NCI-H187 treated with DMSO at 0.1 percent for 48 hours (cell line): ENCODE results near the gene SSUH2.
"Not testable (repeated sequence)": the region's sequence is repeated elsewhere in the genome, so short reads cannot be mapped to it uniquely, and the experiment has no call there.

Experiments used
- DNase-seq: peaks from one replicate; lab custom pipeline; 2025; lab: John Stamatoyannopoulos, UW

Gene SSUH2

DNA sequence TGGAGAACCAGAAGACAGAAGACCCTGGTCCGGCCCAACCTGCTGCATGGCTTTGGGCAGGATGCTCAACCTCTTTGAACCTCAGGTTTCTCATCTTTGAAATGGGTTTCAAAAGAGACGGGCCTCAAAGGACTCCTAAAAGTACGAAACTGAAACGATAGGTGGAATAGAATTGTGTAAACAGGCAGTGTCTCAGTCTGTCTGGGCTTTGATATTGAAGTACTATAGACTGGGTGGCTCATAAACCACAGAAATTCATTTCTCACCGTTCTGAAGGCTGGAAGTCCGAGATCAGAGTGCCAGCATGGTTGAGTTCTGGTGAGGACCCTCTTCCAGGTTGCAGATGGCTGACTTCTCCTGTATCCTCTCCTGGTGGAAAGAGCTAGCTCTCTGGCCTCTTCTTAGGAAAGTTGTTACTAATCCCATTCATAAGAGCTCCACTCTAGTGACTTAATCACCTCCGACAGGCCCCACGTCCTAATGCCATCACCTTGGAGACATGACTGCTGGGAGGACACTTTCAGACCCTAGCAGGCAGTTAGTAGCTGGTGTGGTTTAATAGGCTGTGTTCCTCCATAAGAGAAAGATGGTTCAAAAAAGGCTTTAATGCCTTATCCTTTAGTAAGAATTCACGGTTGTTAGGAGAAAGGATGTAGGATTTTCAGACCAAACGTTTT is 35.7 kb downstream of the SSUH2 start:
- DNase-seq: no peak

DNA sequence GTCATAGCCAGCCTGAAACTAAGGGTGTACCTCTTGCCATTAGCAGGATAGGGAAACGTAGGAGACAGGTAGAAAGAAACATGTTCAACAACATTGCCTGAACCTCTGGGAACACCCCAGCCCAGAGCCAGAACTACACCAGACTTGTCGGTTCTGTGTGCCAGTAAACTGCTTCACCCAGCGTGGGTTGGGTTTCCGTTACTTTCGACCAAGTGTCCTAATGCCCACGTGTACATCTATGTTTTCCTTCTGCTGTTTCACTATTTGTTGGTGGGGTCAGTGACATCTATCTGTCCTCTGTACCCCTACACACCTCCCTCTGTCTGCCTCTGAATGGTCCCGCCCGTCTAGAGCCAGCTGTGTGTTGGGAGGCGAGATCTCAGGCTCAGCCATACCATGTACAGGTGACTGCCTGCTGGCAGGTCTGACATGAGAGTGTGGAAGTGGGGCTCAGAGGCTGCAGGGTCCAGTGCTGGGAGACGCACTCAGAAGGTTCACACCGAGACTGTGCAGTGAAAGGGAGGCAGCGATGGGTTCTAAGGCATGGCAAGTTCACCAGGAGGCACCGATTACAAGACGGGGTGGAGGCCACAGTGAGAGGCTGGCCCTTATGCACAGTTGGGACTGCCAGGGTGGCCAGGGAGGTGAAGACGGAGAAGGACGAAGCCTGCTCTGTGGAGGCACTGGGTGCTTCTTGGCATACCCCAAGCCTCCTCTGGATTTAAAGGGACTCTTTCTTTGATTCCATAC is 36.4 kb downstream of the SSUH2 start:
- no peak for DNase-seq

DNA sequence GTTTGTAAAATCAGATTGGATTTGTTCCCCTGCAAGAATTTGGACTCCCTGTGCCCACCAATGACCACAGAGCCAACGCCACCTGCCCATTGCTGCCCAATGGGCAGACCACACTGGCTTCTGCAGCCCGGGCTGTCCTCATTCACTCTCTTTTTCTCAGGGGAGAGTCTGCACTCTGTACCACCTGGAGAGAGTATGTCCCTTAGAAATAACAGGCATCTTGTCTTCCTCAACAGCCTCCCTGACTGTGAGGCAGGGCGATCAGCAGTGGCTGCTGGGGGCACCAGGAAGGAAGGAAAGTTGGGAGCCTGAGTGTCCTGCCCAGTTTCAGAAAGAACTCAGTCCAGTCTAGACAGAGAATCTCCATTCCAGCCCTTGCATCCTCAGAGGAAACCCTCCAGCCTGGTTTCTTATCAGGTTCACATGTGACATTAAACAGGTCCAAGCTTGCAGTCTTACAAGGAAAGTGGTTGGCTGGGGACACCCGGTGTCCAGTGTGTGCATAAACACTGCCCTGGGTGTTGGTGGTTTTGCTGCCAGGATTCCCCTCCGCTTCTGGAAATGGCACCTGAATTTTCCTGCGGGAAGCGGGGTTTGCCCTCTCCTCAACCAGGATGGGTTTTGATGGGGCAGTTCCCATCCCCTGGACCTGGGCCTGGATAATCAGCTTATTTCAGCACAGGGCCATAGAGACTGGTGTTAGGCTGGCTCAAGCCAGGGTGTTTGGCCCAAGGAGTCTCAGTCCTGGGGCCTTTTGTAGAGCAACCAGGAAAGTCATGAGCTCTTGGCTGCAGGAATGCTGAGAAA is 37.2 kb downstream of the SSUH2 start:
- DNase-seq: no peak

DNA sequence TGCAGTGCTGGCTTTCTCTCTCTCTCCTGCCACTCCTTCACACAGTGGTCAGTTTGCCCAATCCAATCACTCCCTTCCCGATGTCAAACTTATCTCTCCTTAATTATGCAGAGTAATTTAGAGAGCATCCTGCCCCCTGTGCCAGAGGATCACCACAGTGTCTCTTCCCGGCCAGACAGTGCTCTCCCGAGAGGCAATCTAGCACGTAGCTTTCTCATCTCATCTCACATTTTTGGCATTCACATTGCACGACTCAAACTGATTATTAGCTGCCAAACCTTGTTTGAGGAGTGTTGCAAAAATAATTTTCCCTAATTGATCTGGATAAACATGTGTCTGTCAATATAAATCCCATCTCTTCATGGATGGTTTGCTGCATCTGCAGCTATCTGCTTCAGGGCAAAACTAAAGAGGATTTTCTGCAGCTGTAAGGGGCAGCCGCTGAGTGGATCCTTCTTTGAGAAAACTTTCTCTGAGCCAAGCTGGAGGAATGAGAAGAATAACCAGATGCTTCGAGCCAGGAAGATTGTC is 37.8 kb downstream of the SSUH2 start:
- DNase-seq: no peak

DNA sequence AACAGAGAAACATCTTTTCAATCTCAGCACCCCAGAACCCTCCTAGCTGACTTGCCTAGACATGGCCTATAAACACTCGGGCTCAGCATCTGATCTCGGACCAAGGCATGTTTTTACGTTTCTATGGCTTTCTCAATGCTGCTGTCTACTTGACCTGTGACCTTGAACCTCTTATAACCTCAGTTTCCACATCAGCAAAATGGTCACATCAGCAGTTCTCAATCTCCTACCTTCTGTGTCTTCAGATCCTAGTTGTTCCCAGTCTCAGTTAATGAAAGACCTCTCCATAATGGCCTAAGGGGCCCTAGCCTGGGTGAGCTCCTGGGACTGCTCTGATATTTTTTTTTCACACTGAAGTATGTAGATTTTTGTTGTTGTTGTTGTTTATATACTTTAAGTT is 39.6 kb downstream of the SSUH2 start:
- no peak for DNase-seq

DNA sequence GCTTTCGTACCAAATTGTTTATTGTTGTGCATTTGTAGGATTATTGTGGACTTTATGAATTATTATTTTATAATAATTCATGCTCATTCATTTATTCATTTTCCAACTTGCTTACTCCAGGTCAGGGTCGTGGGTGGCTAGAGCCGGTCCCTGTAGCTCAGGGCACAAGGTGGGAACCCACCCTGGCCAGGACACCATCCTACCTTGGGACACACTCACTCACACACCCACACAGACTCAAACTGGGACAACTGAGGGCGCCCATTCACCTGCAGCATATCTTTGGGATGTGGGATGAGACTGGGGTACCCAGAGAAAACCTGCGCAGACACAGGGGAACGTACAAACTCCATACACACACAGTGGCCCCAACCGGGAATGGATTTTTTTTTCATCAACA is 40.6 kb downstream of the SSUH2 start:
- DNase-seq: no peak

DNA sequence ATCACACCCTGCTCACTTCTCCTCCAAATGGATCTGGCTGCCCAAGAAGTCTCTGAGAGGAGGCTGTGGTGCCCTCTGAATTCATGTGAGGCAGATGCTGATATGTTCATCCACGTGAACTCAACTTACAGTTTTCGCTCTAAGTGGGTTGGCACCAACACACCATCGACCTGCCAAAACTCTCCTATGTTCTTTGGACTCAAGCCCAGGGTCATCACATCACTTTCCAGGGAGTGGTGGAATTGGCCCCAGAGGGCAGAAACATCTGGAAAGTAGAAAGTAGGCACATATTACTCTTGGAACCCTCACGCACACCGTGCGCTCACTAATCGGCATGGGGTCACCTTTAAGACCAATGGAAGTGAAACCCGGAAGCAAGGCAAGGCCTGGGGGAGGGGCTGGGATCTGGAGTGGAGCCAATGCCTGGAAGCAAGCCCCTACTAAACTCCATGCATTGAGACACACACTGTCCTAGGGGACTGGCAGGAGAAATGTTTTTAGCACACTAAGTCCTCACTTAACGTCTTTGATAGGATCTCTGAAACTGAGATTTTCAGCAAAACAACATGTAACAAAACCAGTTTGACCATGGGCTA is 41.4 kb downstream of the SSUH2 start:
- DNase-seq: no peak

DNA sequence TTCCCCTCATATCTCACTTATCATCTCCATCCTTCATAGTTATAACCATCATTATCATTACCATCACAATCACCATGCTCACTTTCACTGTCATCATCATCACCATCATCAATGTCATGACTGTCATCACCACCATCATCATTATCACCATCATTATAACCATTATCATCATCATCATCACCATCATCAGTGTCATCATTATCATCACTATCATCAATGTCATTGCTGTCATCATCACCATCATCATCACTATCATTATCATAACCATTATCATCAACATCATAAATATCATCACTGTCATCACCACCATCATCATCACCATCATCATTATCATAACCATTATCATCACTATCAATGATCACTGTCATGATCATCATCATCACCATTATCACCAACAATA is 44.1 kb downstream of the SSUH2 start:
- no peak for DNase-seq

DNA sequence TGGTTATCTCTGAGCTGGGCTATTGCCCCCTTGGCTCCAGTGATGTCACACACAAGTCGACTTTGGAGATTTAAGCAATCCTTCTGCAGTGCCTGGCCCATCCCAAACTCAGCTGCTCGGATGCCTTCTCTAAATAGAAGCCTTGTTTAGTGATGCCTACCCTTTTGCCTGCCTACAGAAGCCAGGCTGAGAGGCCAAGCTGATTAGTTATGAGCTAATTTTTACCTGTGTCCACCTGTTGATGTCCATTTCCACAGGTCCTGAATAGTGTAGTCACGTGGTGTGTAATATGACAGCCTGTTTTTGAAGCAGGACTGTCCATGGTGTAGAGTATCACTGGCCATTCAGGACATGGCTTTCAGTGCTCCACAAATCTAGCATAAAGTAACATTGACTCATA is 45.5 kb downstream of the SSUH2 start:
- no peak for DNase-seq

DNA sequence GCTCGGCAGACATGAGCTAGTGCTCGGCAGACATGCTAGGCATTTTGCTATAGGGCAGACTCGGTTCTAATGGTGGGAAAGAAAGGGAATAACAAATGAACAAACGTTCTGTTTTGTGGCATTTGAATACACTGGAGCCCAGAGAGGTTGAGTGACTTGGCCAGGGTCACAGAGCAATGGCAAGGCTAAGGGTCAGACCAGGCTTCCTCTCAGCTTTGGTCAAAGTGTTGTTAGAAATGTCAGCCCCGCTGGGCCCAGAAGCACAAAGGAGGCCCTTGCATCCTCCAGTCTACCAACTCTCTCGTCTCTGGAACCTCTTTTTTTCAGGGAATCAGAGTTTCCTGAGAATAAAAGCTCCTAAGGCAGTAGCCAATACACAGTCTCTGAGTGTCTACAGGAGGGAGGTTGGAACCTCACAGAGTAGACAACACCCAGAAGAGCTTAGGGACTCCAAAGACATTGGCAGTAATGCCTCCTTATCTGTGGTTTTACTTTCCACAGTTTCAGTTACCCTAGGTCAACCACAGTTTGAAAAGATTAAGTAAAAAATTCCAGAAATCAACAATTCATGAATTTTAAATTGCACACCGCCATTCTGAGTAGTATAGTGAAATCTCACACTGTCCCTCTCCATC is 47.3 kb downstream of the SSUH2 start:
- DNase-seq: no peak

DNA sequence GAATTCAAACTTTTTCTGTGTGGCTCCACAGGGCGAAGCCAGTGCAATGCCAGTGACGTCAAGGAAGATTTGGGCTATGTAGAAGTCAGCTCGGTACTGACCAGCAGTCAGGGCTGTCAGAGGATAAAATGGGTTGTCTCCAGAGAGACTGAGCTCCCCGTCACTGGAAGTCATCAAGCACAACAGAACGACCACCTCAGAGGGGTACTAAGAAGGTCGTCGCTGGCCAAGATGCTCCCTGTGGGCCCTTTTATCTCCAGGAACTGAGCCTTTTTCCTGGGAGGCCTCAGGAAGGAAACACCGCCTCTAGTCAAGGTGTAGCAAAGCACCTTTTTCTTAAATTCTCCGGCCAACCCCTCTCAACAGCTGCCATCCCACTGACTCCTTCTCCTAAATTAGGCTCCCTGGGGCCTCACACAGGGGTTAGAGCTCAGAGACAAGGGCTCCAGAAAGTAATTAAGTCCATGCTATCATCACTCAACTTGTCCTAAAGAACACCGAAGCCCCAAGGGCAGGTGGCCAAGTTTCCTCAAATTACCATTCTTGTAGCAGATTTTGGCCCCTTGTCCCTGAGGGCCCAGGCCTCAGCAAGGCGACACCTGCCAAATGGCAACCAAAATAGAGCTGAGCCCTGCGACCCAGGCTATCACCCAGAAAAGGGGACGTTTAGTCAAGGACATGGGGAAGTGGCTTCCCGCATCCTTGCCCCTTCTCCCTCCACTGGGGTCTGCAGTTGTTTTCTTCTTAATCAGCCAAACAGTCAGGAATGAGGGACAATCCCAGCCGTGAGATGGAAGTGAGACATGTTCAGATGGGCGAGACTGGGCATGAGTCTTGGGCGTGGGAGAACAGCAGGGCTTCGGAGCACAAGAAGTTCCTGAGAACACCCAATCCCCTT is 48.0 kb downstream of the SSUH2 start:
- no peak for DNase-seq

DNA sequence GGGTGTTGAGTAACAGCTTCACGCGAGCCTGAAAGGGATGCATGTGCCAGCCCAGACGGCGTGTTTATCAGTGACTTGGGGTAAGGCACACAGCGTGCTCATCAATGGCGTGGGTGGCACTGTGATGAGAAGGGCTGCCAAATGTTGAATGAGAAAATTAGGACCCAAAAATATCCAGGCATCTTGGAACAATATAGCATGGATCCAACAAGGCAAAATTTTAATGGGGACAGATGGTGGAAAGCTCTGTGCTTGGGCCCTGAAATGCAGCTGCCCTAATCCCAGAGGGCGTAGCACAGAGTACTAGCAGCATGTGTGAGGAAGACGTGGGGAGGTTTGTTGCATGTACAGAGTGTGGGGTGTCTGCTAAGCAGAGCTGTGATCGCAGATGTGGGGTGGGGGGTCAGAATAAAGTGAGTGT is 48.9 kb downstream of the SSUH2 start:
- no peak for DNase-seq

DNA sequence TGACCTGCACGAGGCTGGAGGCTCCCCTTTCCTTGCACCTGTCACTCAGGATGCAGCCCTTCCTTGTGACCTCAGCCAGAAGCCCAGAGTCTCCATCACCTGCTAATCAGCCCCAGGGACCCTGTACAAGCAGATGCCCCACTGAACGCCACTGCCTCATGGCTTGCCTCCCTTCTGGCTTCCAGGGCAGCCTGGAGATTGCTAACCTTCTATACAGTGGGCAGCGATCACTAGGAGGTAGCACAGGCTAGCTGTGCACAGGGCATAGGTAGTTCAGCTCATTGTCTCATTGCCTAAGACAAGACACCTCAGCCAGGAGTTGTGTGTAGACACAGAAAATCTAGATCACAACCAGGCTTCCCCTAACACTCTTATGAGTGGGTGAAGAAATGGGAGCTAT is 49.3 kb downstream of the SSUH2 start:
- no peak for DNase-seq

DNA sequence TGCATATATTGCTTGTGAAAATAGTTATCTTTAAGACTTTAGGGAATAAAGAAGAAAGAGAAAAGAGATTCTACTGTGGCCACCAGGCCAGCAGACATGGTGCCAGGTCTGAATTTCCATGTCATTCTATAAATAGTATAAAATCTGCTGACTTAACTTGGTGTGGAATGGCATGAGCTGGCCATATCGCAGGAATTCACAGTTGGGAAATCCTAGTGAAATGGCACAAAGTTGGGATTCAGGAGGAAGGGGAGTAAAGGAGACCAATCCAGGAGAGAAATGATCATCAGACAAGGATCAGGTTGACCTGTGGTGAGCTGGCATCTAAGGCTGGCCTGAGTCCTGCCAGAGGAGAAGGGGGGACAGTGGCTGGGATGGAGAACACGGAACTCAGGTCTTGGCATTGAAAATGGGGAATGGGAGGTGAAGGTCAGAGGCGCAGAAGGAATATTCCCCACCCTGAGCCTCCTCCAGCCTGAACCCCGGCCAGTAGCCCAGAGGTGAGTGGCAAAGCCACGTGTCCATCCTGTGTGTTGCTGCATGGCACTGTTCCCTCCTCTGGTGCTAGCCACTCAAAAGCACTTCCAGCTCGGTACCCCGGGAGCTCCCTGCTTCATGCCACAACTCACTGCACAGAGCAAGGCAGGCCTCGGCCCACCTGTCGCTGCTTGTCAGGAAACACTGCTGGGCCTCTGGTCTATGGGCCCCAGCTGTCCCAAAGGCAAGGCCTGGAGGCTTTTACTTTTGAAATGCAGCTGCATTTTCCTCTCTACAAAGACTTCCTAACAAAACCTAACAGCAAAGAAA is 51.4 kb downstream of the SSUH2 start:
- no peak for DNase-seq

DNA sequence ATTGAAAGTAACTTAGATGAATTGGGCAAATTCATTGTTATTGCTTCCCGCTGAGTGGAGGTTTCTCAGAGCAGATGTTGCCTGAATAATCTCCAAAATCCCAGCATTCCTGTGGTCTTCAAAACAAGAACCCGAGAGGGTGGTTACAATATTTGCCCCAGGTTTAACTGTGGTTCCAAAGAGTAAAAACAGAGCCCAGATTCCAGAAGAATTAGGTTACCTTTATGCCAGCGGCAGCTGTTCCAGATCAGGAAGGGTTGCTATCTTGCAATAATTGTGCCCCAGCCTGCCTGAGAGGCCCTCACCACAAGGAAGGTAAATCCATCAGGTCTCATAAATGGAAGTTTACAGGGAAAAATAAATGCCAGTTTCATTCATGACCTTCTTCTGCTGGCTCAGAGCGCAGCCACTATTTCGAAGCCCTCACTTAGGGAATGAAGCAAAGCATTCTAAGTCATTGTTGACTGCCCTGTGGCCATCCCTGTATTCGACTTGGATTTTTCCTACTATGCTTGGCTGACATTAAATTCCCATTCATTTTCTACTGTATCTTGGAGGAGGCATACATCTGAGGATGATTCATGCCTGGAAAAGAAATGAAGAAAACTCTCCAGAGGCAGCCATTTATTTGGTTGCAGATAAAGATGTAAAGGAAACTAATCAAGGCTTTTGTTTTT is 54.6 kb downstream of the SSUH2 start:
- DNase-seq: no peak

DNA sequence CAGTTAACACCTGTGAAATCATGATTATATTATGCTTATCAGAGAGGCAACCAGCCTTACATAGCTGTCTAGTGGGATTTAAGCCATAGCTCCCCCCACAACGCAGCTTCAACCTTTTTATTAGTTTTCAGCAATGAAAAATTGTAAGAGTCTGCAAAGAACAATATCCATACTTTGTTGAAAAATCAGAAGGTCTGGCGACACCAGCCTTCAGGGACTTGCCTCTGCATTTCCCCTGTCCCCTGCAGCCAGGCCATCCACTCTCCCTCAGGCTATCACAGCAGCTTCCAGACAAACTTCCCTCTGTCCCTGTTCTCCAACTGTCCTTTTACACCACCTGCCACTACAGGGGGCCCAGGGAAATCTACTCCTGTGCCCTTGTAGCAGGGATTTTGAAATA is 59.9 kb downstream of the SSUH2 start:
- DNase-seq: no peak

DNA sequence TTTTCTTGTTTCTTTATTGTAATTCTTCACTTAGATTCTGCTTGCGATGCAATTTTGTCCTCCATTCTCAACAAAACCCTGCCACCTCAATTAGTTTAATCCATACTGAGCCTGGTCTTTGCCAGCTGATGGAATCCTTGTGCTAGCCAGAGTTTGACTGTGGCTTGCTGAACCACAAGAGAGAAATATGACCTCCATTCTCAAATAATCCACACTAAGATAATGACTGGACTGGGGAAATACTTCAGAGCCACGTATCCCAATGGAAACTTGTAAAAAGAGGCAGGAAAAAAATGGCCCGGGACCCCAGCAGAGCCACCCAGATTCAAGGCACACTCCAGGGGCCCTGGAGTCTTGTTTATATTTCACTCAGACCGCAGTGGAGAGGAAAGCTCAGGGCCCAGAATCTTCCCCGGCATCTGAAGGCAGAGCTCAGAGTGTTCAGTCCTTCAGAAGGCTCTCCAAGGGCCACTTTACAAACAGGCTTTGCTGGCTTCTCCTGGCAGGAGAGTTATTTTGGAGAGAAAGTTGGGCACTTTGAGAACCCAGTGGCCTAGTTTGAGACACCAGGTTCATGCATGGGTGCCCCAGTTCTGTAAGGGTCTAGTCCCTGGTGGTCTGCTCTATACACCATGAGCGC is 62.7 kb downstream of the SSUH2 start:
- DNase-seq: no peak

DNA sequence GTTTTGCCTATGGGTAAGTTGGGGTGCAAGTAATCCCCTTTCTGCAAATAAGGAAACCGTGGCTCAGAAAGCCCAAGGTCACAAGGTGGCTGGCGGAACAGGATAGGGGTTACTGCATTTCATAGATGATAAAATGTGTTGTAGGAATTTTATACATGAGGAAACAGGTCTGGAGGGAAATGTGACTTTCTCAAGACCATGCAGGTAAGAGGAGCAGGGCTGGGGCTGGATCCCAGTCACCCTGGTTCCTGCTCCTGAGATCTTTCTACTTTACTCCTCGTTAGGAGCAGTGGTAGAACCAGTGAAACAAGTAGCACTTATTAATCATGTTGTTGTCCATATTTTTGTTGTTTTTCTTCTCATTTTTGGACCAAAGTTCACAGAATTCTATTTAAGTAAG is 63.2 kb downstream of the SSUH2 start:
- no peak for DNase-seq

DNA sequence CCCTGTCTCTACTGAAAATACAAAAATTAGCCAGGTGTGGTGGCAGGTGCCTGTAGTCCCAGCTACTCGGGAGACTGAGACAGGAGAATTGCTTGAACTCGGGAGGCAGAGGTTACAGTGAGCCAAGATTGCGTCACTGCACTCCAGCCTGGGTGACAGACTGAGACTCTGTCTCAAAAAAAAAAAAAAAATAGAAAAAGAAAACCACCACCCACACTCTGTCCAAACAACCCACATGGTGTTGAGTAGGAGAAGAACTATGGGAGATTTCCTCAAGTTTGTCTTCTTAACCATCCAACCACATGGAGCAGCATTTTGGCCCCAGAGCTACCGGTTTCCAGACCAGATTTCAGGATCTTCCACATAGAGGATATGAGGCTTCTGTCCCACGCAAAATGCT is 64.2 kb downstream of the SSUH2 start:
- not testable (repeated sequence) for DNase-seq
